AG09309 (cell line): Measurements from ENCODE around the gene POU2F2.

Source experiments
- DNase-seq: peaks from one replicate; pipeline ENCODE4 v3.0.0-alpha.2; 2010; ENCODE audit warnings: low read depth
- H3K4me3 ChIP-seq: 2 replicates; pipeline ENCODE4 v1.5.1; 2011; ENCODE audit warnings: mild to moderate bottlenecking, low read depth, low read length, moderate library complexity; ENCODE audit not compliant: control insufficient read depth
- CTCF ChIP-seq: IDR thresholded peaks from 2 replicates; pipeline ENCODE4 v1.5.1; 2011; ENCODE audit warnings: mild to moderate bottlenecking, low read depth, low read length, inconsistent platforms; ENCODE audit not compliant: insufficient read depth, control insufficient read depth; ENCODE audit errors: missing control alignments

The POU2F2 gene

GRCh38 chr19:42168206-42168605 is 36.0 kb upstream of the POU2F2 start:
- no peak overlapping the region for H3K4me3 ChIP-seq
- TF ChIP-seq CTCF = no peak
- DNase-seq = no peak

GRCh38 chr19:42166316-42166715 is 34.1 kb upstream of the POU2F2 start:
- no peak for TF ChIP-seq CTCF
- DNase-seq = no peak

GRCh38 chr19:42165146-42165545 is 32.9 kb upstream of the POU2F2 start:
- no peak for TF ChIP-seq CTCF
- no peak for DNase-seq
- no peak overlapping the region for H3K4me3 ChIP-seq

More at GRCh38 chr19:42166316-42166715, 34.1 kb upstream of the POU2F2 start:
- no peak overlapping the region for H3K4me3 ChIP-seq

GRCh38 chr19:42161616-42162263 is 29.5 kb upstream of the POU2F2 start:
- no peak for TF ChIP-seq CTCF

GRCh38 chr19:42159942-42160341 is 27.7 kb upstream of the POU2F2 start:
- no peak for DNase-seq
- no peak for TF ChIP-seq CTCF
- no peak overlapping the region for H3K4me3 ChIP-seq

More at GRCh38 chr19:42161616-42162263, 29.5 kb upstream of the POU2F2 start:
- H3K4me3 ChIP-seq = no peak overlapping the region
- DNase-seq = no peak

GRCh38 chr19:42158926-42159325 is 26.7 kb upstream of the POU2F2 start:
- TF ChIP-seq CTCF = no peak
- DNase-seq = no peak
- no peak overlapping the region for H3K4me3 ChIP-seq
